Stomach (tissue), 4 donors: ENCODE results near the gene TJP2.

Source experiments
- CTCF ChIP-seq, 7 experiments: fragments of 450-650 bp in 4 of 7; fragments of 200-600 bp in 3 of 7; sonication (generic) in 3 of 7; IDR thresholded peaks; one replicate each; pipeline ENCODE4 v1.5.1; 2016 to 2019; ENCODE audit warnings: antibody characterized with exemption in 7 of 7, control low read depth in 2 of 7, mild to moderate bottlenecking in 1 of 7
- POLR2A ChIP-seq, 4 donors: fragments of 450-650 bp; IDR thresholded peaks; one replicate each; pipeline ENCODE4 v1.6.1; 2016; ENCODE audit warnings: antibody characterized with exemption in 4 of 4, control low read depth in 2 of 4, mild to moderate bottlenecking in 1 of 4, moderate library complexity in 1 of 4
- POLR2AphosphoS5 ChIP-seq, 3 donors: sonication (generic); formaldehyde crosslinking; IDR thresholded peaks; one replicate each; pipeline ENCODE4 v1.6.1; 2016; ENCODE audit warnings: antibody characterized with exemption in 3 of 3

GRCh38 chr9:69319324-69320025 lies 145.4 kb downstream of the TJP2 start:
- TF ChIP-seq POLR2AphosphoS5 (IDR thresholded peaks at IDR 0.05) (no peak), CTCF (IDR thresholded peaks at IDR 0.05) (no peak), POLR2A (IDR thresholded peaks at IDR 0.05) (no peak)
